GM18951 (cell line): ENCODE measurements around the gene AGMAT.

Experiments used
- POLR2A ChIP-seq: IDR thresholded peaks from 4 replicates; pipeline ENCODE4 v1.6.1; 2011; ENCODE audit warnings: mild to moderate bottlenecking; ENCODE audit not compliant: insufficient read length, insufficient read depth; ENCODE audit errors: extremely low read depth
- in situ Hi-C: fragments of 300-500 bp; cut with MboI; formaldehyde crosslinking; loops from one replicate; pipeline ENCODE4 v1.12.0; 2022; ENCODE audit warnings: low sequenced_read_pairs, mixed read lengths, inconsistent platforms; ENCODE audit not compliant: unreplicated experiment

The AGMAT gene

DNA sequence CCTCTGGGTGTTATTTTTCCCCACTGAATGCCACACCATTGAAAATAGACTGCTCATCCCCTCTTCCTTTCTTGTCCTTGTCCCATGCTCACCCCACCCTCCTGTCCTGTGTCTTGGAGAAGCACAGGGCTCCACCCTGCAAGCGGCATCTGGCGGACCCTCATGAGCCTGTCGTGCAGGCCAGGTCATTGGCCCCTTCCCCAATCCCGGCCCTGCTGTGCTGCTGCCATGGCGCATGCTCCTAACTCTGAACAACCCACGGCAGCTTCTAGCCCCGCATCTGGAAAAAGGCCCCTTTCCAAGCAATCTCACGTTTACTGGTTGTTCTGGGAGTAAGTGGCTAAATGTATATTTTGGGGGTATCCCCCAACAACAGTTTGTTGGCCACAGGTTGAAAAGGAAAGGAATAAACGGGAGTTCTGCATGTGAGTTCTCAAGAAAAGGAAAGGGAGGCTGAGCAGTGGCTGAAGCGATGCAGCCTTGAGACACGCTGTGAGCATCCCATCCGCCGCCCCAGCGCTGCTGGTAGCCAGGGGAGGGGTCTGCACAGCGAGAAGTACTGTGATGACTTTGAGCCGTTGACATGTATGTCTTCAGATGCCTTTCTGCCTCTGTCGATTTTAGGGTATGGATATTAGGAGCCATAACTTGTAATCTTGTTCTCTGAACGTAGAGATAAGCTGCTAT, 16.3 kb downstream of the AGMAT start:
- in situ Hi-C loops, result no loop called here
- TF ChIP-seq POLR2A, result no peak

DNA sequence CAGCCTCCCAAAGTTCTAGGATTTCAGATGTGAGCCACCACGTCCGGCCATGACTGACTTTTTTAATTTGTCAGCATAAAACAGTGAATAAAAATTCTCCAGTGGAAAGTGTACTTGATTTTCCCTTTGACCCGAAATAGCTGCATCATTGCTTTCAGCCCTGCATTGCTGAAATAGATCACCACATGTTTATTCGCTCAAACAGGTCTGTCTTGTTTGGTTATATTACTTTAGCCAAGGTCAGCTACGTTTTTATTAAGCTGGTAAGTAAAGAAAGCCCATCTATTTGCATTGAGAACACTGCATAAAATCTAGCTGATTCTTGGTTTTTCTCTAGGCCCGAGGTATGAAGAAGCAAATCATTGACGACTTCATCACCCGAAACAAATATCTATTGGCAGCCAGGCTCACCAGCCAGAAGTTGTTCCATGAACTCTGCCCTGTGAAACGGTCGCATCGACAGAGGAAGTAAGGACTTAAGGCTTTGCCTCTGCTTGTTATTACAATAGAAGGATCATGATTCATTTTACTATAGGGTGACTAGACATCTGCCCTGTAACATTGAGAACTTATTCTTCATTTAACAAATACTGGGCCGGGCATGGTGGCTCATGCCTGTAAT, 25.6 kb downstream of the AGMAT start:
- TF ChIP-seq POLR2A, result no peak

DNA sequence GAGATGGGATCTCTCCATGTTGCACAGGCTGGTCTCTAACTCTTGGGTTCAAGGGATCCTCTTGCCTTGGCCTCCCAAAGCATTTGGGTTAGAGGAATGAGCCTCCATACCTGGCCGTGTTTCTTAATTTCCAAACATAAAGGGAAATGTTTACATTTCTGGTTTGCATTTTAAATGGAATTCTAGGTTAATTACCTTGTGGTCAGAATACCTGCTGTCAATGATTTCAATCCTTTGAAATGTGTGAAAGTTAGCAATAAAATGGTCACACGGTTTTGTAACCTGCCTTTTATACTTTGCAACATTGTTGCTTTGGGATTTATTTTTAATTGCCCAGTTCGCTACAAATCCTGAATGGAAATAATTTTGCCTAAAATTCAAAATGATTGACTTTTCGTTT, 26.3 kb downstream of the AGMAT start:
- TF ChIP-seq POLR2A, result no peak

More for the DNA sequence above, 25.6 kb downstream of the AGMAT start:
- in situ Hi-C loops, result no loop called here

DNA sequence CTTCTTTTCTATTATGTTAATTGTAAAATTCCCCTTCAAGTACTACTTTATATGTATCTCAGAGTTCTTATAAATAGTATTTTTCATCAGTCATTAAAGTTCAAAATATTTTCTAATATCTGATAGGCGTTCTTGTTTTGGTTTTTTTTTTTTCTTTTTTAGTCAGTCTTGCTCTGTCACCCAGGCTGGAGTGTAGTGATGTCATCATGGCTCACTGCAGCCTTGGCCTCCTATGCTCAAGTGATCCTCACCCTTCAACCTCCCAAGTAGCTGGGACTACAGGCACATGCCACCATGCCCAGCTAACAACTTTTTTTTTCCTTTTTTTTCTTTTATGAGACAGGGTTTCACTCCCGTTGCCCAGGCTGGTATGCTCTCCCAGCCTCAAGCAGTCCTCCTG, 27.3 kb downstream of the AGMAT start:
- in situ Hi-C loops, result no loop called here
- TF ChIP-seq POLR2A, result no peak

More for the DNA sequence above, 26.3 kb downstream of the AGMAT start:
- in situ Hi-C loops, result no loop called here

DNA sequence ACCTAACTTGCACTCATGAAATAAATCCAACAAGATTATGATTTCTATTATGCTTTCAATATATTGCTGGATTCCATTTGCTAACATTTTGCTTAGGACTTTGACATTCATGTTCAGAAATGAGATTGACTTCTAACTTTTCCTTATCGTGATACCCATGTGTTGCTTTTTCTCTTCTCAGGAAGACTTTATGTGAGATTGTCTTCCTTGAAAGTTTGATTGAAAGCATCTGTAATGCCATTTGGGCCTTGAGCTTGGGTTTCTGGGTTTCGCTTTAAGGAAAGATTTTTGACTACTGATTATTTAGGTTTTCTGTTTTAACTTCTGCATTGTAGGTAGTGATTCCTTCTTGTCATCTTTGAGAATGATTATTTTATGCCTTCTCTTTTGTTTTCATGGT, 27.8 kb downstream of the AGMAT start:
- in situ Hi-C loops, result no loop called here
- TF ChIP-seq POLR2A, result no peak

DNA sequence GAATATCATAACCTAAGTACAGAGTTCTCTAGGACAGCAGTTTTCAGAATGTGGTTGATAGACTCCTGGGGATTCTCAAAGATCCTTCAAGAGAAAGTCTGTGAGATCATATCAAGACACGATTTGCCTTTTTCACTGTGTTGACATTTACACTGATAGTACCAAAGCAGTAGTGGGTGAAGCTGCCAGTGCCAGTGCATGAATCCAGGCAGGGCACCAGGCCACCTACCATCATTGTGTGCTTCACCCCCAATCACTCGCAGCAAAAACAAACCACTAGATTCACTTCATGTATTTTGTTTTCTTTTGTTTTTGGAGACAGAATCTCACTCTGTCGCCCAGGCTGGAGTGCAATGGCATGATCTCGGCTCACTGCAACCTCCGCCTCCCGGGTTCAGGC, 34.3 kb downstream of the AGMAT start:
- in situ Hi-C loops, result no loop called here
- no peak for TF ChIP-seq POLR2A

DNA sequence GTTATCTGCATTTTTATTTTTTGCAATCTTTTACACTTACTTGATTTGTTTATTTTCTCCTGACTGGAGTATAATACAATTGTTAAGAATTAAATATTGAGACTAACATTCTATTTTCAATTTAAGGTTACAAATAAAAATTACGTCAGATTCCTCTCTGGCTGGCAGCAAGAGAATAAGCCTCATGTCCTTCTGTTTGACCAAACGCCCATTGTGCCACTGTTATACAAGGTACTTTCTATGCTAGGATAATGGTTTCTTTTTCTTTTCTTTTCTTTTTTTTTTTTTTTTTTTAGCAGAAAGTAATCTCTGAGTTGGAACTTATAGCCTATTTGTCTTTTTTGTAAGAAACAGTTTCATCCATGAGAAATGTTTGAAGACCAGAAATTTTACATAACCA, 38.2 kb downstream of the AGMAT start:
- no peak for TF ChIP-seq POLR2A
- in situ Hi-C loops, result no loop called here

DNA sequence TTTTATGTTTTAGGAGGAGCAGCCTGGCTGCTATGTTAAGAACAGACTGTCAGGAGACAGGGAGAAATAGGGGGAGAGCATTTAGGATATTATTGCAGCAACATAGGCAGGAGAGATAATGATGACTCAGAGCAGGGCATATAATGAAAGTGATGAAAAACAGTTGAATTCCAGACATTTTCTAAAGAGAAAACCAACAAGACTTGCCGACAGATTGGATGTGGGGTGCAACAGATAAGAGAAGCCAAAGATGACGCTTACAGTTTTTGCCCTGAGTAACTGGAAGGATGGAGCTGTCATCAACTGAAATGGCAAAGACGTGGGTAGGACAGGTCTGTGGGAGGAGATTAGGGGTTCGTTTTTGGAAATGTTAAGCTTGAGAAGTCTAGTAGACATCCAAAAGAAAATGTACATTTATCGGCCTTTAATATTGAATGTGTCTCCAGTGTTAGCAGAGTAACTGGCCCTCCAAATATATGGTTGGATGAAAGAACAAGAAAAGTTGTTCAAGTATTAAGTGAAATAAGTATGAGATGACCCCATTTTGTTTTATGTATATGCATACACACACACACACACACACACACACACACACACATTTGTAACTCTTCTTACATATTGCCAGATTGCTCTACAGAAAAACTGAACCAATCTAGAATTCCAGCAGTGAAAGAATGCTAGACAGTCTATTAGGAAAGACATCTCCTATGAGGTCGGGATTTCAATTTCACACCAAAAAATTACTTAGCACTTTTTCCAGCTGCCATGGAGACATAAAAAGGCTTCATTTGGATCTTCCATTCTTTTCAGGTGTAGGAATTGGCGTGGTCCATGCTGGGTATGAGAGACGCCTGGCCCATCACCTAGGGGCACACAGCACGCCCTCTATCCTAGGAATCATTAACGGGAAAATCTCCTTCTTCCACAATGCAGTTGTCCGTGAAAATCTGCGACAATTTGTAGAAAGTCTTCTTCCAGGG, 41.0 kb downstream of the AGMAT start:
- no peak for TF ChIP-seq POLR2A
- in situ Hi-C loops, result no loop called here

DNA sequence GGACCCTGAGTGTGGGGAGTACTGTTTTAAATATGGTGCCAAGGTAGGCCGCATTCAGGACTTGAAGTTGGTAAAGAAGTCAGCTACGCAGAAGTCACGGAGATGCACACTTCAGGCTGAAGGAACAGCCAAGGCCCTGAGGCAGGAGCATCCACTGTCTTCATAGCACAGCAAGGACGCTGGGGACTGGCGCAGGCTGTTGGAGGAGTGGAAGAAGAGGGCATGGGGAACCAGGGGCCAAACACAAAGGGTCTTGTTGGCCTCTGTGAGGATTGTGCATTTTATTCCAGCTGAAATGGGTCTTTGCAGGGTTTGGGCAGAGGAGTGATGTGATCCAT, 41.6 kb downstream of the AGMAT start:
- in situ Hi-C loops, result no loop called here
- no peak for TF ChIP-seq POLR2A

DNA sequence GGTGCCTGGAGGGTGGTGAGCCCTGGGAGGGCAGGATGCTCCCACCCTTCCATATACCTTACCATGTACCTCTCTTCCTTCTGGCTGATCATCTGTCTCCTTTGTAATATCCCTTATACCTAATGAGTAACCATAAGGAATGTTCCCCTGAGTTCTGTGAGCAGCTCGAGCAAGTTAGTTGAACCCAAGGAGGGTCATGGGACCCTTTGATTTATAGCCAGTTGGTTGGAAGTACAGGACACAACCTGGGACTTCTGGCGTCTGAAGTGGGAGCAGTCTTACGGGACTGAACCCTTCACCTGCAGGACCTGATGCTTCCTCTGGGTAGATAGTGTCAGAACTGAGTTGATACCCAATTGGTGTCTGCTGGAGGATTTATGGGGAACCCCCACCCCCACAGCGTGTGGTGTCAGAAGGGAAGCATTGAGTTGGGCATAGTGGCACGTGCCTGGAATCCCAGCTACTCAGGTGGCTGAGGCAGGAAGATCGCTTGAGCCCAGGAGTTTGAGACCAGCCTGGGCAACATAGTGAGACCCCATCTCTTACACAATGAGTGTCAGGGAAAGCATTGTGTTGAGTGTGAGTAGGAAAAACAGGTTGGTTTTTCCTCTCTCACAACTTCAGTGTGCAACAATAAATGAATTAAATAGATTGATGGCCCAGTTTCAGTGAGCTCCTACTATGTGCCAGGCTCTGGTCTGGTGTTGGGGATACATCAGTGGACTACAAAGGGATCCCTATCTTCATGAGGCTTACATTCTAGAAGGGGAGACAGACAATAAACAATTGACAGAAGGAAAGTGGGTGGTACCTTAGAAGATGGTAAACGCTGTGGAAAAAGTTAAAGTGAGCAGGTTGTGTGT, 42.2 kb downstream of the AGMAT start:
- in situ Hi-C loops, result no loop called here
- TF ChIP-seq POLR2A, result no peak

DNA sequence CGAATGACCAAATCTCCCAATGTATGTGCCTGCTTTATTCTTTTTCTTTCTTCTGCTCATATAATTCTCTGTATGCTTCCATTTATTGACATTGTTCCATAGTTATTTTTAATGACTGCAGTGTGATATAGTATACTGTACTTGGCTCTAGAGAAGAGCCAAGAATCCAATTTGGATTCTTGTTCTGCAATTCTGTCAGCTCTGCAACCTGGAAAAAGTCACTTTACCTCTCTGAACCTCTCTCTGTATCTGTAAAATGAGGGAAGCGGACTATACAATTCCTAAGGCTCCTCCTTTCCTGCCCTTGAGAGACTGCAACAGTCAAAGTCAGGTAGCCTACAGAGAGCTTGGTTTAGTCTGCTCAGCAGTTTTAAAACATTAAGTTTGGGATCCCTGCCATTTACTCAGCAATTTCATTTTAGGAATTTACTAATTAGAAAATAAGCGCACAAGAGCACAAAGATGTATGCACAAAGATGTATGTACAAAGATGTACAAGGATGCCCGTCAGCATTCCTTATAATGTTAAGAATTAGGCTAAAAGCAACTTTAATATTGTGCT, 43.5 kb downstream of the AGMAT start:
- in situ Hi-C loops, result no loop called here
- no peak for TF ChIP-seq POLR2A

DNA sequence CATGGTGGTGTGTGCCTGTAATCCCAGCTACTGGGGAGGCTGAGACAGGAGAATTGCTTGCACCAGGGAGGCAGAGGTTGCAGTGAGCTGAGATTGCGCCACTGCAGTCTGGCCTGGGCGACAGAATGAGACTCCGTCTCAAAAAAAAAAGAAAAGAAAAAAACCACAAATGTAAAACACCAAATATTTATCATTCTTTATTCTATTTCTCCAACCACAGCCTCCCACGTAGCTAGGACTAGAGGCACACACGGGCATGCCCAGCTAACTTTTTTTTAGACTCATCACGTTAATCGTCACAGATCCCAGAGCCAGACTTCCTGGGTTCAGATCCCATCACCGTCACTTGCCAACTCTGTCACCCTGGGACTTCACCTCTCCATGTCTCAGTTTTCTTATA, 44.7 kb downstream of the AGMAT start:
- in situ Hi-C loops, result no loop called here
- TF ChIP-seq POLR2A, result no peak

DNA sequence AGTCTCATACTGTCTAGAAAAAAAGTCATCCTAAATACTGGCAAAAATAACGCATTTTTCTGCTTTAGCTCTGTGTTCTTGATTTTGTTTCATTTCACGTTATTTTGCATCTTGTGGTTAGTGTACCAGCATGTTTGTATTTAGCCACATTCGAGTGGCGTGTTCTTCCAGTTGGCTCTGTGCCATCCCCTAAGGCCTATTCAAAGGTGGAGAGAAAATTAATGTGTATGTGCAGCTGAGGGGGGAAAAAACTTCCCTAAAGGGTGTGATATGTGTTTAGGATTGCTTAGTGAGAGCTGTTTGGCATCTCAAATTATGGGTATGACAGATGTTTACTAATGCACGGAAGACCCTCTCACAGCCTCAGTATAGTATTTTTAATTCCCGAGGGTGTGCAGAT, 46.1 kb downstream of the AGMAT start:
- no peak for TF ChIP-seq POLR2A
- in situ Hi-C loops, result no loop called here

DNA sequence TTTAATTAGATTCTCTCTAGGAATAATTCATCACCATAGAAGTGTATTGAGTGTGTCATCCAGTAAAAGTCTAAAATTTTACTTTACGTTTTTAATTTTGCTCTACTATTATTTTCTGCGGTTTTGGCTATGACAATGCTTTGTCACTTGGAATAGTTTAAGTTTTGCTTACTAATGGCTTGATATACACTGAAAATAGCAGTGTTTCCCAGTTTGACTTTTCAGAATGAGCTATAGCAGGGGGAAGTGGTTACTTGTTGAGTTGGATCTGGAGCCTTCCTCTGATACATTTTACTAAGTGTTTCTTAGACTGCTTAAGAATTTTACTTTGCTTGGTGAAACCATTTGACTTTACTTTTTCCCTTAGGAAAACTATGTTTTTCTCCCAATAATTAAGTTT, 53.2 kb downstream of the AGMAT start:
- no peak for TF ChIP-seq POLR2A
- in situ Hi-C loops, result no loop called here
